Measurements from ENCODE around the gene SLAMF6. TPM values are rescaled to one million over a fixed set of nuclear protein-coding genes. Genes with fewer than 3 reads are reported as not detected.
"Not testable (repeated sequence)": the region's sequence is repeated elsewhere in the genome, so short reads cannot be mapped to it uniquely, and the experiment has no call there.

The SLAMF6 gene
- total and polyA plus RNA-seq, 2 experiments from 2014 or later: not detected

- Histone ChIP-seq H3K36me3 (replicated peaks; ENCODE audit: insufficient read depth, low read depth) (no peaks in the 10 kb centered on the region), H3K27me3 (no peaks in the 10 kb centered on the region), H3K4me3 (no peak overlapping the region), H3K27ac (peak overlapping the region; percentile 40), H3K4me1 (ENCODE audit: insufficient read depth) (peaks cover 3% of the 10 kb centered on the region), H3K79me2 (no peaks in the 10 kb centered on the region), H4K20me1 (ENCODE audit: insufficient read depth, poor library complexity, severe bottlenecking) (no peaks in the 10 kb centered on the region), H3K9me3 (ENCODE audit: low read depth) (no peaks in the 10 kb centered on the region), H3K9me2 (replicated peaks; ENCODE audit: insufficient read depth) (no peaks in the 10 kb centered on the region), H3K4me2 (peak overlapping the region; percentile 14), H2AFZ (no peak overlapping the region)
- peak; percentile 16 for DNase-seq (ENCODE audit: low spot score)
- WGBS (ENCODE audit: low lambda C conversion rate, missing lambda C conversion rate): 54% methylated on average over 5 of the region's 5 CpGs
- no peak for TF ChIP-seq EZH2phosphoT487 (IDR thresholded peaks at IDR 0.05; ENCODE audit: low read depth, severe bottlenecking, unreplicated experiment)
- TF ChIP-seq CTCF (IDR thresholded peaks at IDR 0.05; ENCODE audit: poor library complexity): no peak
- no peak for TF ChIP-seq EZH2 (IDR thresholded peaks at IDR 0.05; ENCODE audit: borderline replicate concordance)
Measured at GRCh38 chr1:160519642-160520435, 3.2 kb downstream of the SLAMF6 start.

GRCh38 chr1:160517519-160517918 is 5.5 kb downstream of the SLAMF6 start:
- H3K9me2 ChIP-seq (replicated peaks; ENCODE audit: insufficient read depth); H3K79me2 ChIP-seq; H3K4me1 ChIP-seq (ENCODE audit: insufficient read depth); H3K4me3 ChIP-seq; DNase-seq (ENCODE audit: low spot score); H3K36me3 ChIP-seq (replicated peaks; ENCODE audit: insufficient read depth, low read depth); H3K27me3 ChIP-seq; H2AFZ ChIP-seq; H3K27ac ChIP-seq; H3K9me3 ChIP-seq (ENCODE audit: low read depth); H4K20me1 ChIP-seq (ENCODE audit: insufficient read depth, poor library complexity, severe bottlenecking); H3K4me2 ChIP-seq: not testable (repeated sequence)
- WGBS (ENCODE audit: low lambda C conversion rate, missing lambda C conversion rate): 48% methylated on average over 2 of the region's 2 CpGs

- 75% methylated on average over 1 of the region's 1 CpG for WGBS (ENCODE audit: low lambda C conversion rate, missing lambda C conversion rate)
- not testable (repeated sequence) for DNase-seq (ENCODE audit: low spot score); H3K36me3 ChIP-seq (replicated peaks; ENCODE audit: insufficient read depth, low read depth); H4K20me1 ChIP-seq (ENCODE audit: insufficient read depth, poor library complexity, severe bottlenecking); H3K27ac ChIP-seq; H2AFZ ChIP-seq; H3K4me2 ChIP-seq; H3K9me3 ChIP-seq (ENCODE audit: low read depth); H3K79me2 ChIP-seq; H3K9me2 ChIP-seq (replicated peaks; ENCODE audit: insufficient read depth); H3K4me3 ChIP-seq; H3K27me3 ChIP-seq; H3K4me1 ChIP-seq (ENCODE audit: insufficient read depth)
Measured at GRCh38 chr1:160515908-160516307, 7.1 kb downstream of the SLAMF6 start.

- DNase-seq (ENCODE audit: low spot score): no peak
- TF ChIP-seq EZH2 (IDR thresholded peaks at IDR 0.05; ENCODE audit: borderline replicate concordance): no peak
- no peak for TF ChIP-seq CTCF (IDR thresholded peaks at IDR 0.05; ENCODE audit: poor library complexity)
- no peak for TF ChIP-seq EZH2phosphoT487 (IDR thresholded peaks at IDR 0.05; ENCODE audit: low read depth, severe bottlenecking, unreplicated experiment)
- H3K9me2 ChIP-seq (replicated peaks; ENCODE audit: insufficient read depth): no peaks in the 10 kb centered on the region
- 75% methylated on average over 2 of the region's 2 CpGs for WGBS (ENCODE audit: low lambda C conversion rate, missing lambda C conversion rate)
- H3K9me3 ChIP-seq (ENCODE audit: low read depth): no peaks in the 10 kb centered on the region
- H3K27me3 ChIP-seq: no peaks in the 10 kb centered on the region
- H3K4me1 ChIP-seq (ENCODE audit: insufficient read depth): no peaks in the 10 kb centered on the region
- no peaks in the 10 kb centered on the region for H4K20me1 ChIP-seq (ENCODE audit: insufficient read depth, poor library complexity, severe bottlenecking)
- no peaks in the 10 kb centered on the region for H3K79me2 ChIP-seq
- no peak overlapping the region for H2AFZ ChIP-seq
- H3K4me3 ChIP-seq: no peak overlapping the region
- no peak overlapping the region for H3K27ac ChIP-seq
- no peaks in the 10 kb centered on the region for H3K36me3 ChIP-seq (replicated peaks; ENCODE audit: insufficient read depth, low read depth)
- H3K4me2 ChIP-seq: no peak overlapping the region
Measured at GRCh38 chr1:160504651-160505050, 18.4 kb downstream of the SLAMF6 start.

Data from hepatocyte (in vitro differentiated cells).